SK-N-MC (cell line): Measurements from ENCODE around the gene EPG5.

Experiments
- EZH2 ChIP-seq: fragments of 200-600 bp; sonication (generic); IDR thresholded peaks from one replicate; pipeline ENCODE4 v1.6.1; 2017; ENCODE audit warnings: antibody characterized with exemption
- FOXP2 ChIP-seq: optimal IDR thresholded peaks from 2 replicates; pipeline ENCODE3; 2011; ENCODE audit warnings: mild to moderate bottlenecking, moderate library complexity; ENCODE audit not compliant: insufficient read depth; ENCODE audit errors: extremely low read length, control extremely low read depth
- POLR2AphosphoS5 ChIP-seq: IDR thresholded peaks from 2 replicates; pipeline ENCODE4 v1.6.1; 2012; ENCODE audit warnings: mild to moderate bottlenecking, low read depth, low read length, borderline replicate concordance

DNA sequence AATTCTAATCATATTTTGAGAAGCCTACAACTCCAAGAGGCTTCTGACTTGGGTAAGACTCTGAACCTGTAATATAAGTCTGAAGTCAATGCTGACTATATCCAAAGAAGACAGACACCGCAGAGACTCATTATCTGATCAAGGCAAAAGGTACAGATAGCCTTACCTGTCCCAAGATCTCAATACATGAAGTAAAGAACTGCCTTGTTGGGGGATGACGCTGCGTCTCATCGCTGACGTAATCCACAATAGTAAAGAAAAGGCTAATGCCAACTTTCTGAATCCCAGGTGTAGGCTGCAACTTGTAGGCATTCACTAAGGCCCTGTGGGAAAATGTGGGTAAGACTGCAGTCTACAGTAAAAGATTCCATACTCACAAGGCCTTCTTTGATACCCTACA, 79.5 kb downstream of the EPG5 start:
- TF ChIP-seq POLR2AphosphoS5 (no peak), FOXP2 (no peak), EZH2 (no peak)
